Measurements from ENCODE around the gene ALLC. TPM values are rescaled to one million over a fixed set of nuclear protein-coding genes. Genes with fewer than 3 reads are reported as not detected.

Gene ALLC
- total and polyA plus RNA-seq, 2 experiments from 2014 or later = not detected

- no peaks in the 10 kb centered on the region for H3K79me2 ChIP-seq (replicated peaks; ENCODE audit: insufficient read depth)
These were observed 93.8 kb downstream of the ALLC start for GRCh38 chr2:3751806-3752205.

More at GRCh38 chr2:3751806-3752205, 93.8 kb downstream of the ALLC start:
- Mint-ChIP-seq H3K4me1 (peaks cover 9% of the 10 kb centered on the region; the same call in 2 of the 3 replicates), H3K9me3 (peaks cover 70% of the 10 kb centered on the region), H3K27me3 (ENCODE audit: insufficient read depth, low read depth, poor library complexity) (peaks cover 3% of the 10 kb centered on the region), H3K36me3 (ENCODE audit: low read depth) (peaks cover 7% of the 10 kb centered on the region; the same call in 2 of the 3 replicates), H3K27ac (no peak overlapping the region), H3K4me3 (no peak overlapping the region)
- Histone ChIP-seq H4K20me1 (replicated peaks; ENCODE audit: insufficient read depth) (no peaks in the 10 kb centered on the region), H3K4me2 (no peak overlapping the region), H3K36me3 (ENCODE audit: insufficient read depth) (no peaks in the 10 kb centered on the region), H2AFZ (no peak overlapping the region), H3K9me2 (ENCODE audit: insufficient read depth) (peaks cover 7% of the 10 kb centered on the region; the same call in 1 of the 2 replicates), H3K27ac (ENCODE audit: low read depth) (no peak overlapping the region), H3K4me1 (ENCODE audit: insufficient read depth) (peaks cover 7% of the 10 kb centered on the region), H3F3A (replicated peaks; ENCODE audit: low read depth) (peaks cover 15% of the 10 kb centered on the region), H3K4me3 (no peak overlapping the region), H3K27me3 (ENCODE audit: insufficient read depth) (no peaks in the 10 kb centered on the region)
- TF ChIP-seq, protein P1, sequence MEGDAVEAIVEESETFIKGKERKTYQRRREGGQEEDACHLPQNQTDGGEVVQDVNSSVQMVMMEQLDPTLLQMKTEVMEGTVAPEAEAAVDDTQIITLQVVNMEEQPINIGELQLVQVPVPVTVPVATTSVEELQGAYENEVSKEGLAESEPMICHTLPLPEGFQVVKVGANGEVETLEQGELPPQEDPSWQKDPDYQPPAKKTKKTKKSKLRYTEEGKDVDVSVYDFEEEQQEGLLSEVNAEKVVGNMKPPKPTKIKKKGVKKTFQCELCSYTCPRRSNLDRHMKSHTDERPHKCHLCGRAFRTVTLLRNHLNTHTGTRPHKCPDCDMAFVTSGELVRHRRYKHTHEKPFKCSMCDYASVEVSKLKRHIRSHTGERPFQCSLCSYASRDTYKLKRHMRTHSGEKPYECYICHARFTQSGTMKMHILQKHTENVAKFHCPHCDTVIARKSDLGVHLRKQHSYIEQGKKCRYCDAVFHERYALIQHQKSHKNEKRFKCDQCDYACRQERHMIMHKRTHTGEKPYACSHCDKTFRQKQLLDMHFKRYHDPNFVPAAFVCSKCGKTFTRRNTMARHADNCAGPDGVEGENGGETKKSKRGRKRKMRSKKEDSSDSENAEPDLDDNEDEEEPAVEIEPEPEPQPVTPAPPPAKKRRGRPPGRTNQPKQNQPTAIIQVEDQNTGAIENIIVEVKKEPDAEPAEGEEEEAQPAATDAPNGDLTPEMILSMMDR (conservative IDR thresholded peaks at IDR 0.05; ENCODE audit: low read depth in 2 of 2) = no peak
- TF ChIP-seq CREB1 (CRISPR knock-in tag; IDR thresholded peaks at IDR 0.05; ENCODE audit: low read depth) = no peak
- TF ChIP-seq ZNF114 (CRISPR knock-in tag; IDR thresholded peaks at IDR 0.05) = no peak
- TF ChIP-seq, protein P2, sequence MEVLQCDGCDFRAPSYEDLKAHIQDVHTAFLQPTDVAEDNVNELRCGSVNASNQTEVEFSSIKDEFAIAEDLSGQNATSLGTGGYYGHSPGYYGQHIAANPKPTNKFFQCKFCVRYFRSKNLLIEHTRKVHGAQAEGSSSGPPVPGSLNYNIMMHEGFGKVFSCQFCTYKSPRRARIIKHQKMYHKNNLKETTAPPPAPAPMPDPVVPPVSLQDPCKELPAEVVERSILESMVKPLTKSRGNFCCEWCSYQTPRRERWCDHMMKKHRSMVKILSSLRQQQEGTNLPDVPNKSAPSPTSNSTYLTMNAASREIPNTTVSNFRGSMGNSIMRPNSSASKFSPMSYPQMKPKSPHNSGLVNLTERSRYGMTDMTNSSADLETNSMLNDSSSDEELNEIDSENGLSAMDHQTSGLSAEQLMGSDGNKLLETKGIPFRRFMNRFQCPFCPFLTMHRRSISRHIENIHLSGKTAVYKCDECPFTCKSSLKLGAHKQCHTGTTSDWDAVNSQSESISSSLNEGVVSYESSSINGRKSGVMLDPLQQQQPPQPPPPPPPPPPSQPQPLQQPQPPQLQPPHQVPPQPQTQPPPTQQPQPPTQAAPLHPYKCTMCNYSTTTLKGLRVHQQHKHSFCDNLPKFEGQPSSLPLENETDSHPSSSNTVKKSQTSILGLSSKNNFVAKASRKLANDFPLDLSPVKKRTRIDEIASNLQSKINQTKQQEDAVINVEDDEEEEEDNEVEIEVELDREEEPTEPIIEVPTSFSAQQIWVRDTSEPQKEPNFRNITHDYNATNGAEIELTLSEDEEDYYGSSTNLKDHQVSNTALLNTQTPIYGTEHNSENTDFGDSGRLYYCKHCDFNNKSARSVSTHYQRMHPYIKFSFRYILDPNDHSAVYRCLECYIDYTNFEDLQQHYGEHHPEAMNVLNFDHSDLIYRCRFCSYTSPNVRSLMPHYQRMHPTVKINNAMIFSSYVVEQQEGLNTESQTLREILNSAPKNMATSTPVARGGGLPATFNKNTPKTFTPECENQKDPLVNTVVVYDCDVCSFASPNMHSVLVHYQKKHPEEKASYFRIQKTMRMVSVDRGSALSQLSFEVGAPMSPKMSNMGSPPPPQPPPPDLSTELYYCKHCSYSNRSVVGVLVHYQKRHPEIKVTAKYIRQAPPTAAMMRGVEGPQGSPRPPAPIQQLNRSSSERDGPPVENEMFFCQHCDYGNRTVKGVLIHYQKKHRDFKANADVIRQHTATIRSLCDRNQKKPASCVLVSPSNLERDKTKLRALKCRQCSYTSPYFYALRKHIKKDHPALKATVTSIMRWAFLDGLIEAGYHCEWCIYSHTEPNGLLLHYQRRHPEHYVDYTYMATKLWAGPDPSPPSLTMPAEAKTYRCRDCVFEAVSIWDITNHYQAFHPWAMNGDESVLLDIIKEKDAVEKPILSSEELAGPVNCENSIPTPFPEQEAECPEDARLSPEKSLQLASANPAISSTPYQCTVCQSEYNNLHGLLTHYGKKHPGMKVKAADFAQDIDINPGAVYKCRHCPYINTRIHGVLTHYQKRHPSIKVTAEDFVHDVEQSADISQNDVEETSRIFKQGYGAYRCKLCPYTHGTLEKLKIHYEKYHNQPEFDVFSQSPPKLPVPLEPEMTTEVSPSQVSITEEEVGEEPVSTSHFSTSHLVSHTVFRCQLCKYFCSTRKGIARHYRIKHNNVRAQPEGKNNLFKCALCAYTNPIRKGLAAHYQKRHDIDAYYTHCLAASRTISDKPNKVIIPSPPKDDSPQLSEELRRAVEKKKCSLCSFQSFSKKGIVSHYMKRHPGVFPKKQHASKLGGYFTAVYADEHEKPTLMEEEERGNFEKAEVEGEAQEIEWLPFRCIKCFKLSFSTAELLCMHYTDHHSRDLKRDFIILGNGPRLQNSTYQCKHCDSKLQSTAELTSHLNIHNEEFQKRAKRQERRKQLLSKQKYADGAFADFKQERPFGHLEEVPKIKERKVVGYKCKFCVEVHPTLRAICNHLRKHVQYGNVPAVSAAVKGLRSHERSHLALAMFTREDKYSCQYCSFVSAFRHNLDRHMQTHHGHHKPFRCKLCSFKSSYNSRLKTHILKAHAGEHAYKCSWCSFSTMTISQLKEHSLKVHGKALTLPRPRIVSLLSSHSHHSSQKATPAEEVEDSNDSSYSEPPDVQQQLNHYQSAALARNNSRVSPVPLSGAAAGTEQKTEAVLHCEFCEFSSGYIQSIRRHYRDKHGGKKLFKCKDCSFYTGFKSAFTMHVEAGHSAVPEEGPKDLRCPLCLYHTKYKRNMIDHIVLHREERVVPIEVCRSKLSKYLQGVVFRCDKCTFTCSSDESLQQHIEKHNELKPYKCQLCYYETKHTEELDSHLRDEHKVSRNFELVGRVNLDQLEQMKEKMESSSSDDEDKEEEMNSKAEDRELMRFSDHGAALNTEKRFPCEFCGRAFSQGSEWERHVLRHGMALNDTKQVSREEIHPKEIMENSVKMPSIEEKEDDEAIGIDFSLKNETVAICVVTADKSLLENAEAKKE (CRISPR knock-in tag; IDR thresholded peaks at IDR 0.05) = no peak
- TF ChIP-seq, protein P3, sequence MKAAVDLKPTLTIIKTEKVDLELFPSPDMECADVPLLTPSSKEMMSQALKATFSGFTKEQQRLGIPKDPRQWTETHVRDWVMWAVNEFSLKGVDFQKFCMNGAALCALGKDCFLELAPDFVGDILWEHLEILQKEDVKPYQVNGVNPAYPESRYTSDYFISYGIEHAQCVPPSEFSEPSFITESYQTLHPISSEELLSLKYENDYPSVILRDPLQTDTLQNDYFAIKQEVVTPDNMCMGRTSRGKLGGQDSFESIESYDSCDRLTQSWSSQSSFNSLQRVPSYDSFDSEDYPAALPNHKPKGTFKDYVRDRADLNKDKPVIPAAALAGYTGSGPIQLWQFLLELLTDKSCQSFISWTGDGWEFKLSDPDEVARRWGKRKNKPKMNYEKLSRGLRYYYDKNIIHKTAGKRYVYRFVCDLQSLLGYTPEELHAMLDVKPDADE (IDR thresholded peaks at IDR 0.05) = no peak
- no peak for TF ChIP-seq POLR2AphosphoS5 (IDR thresholded peaks at IDR 0.05; ENCODE audit: low read depth)
- no peak for TF ChIP-seq ZNF331 (CRISPR knock-in tag; IDR thresholded peaks at IDR 0.05; ENCODE audit: low read depth)
- no peak for TF ChIP-seq STAT1 (IDR thresholded peaks at IDR 0.05; ENCODE audit: unreplicated experiment)
- TF ChIP-seq JUNB (IDR thresholded peaks at IDR 0.05; ENCODE audit: unreplicated experiment) = no peak
- TF ChIP-seq, protein P4, sequence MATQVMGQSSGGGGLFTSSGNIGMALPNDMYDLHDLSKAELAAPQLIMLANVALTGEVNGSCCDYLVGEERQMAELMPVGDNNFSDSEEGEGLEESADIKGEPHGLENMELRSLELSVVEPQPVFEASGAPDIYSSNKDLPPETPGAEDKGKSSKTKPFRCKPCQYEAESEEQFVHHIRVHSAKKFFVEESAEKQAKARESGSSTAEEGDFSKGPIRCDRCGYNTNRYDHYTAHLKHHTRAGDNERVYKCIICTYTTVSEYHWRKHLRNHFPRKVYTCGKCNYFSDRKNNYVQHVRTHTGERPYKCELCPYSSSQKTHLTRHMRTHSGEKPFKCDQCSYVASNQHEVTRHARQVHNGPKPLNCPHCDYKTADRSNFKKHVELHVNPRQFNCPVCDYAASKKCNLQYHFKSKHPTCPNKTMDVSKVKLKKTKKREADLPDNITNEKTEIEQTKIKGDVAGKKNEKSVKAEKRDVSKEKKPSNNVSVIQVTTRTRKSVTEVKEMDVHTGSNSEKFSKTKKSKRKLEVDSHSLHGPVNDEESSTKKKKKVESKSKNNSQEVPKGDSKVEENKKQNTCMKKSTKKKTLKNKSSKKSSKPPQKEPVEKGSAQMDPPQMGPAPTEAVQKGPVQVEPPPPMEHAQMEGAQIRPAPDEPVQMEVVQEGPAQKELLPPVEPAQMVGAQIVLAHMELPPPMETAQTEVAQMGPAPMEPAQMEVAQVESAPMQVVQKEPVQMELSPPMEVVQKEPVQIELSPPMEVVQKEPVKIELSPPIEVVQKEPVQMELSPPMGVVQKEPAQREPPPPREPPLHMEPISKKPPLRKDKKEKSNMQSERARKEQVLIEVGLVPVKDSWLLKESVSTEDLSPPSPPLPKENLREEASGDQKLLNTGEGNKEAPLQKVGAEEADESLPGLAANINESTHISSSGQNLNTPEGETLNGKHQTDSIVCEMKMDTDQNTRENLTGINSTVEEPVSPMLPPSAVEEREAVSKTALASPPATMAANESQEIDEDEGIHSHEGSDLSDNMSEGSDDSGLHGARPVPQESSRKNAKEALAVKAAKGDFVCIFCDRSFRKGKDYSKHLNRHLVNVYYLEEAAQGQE (IDR thresholded peaks at IDR 0.05; ENCODE audit: unreplicated experiment) = no peak
- no peak for TF ChIP-seq EZH2phosphoT487 (IDR thresholded peaks at IDR 0.05; ENCODE audit: unreplicated experiment)
- TF ChIP-seq EZH2 (IDR thresholded peaks at IDR 0.05; ENCODE audit: low read depth, unreplicated experiment) = no peak
- TF ChIP-seq NANOG (IDR thresholded peaks at IDR 0.05; ENCODE audit: borderline replicate concordance) = no peak
- DNase-seq (ENCODE audit: low spot score) = no peak
- ATAC-seq = no peak

All from GM23338 (cell line).